H1 (cell line): ENCODE data around the gene NPBWR2. TPM values are rescaled to one million over a fixed set of nuclear protein-coding genes. Genes with fewer than 3 reads are reported as not detected.

Source experiments
- ASH2L ChIP-seq: fragments of 200-600, 300-600 bp; sonication (generic); IDR thresholded peaks from one replicate; pipeline ENCODE4 v1.7.1; 2017; ENCODE audit warnings: low read length
- CBX5 ChIP-seq: fragments of 300-800, 300-1000 bp; sonication (generic); IDR thresholded peaks from 2 replicates; pipeline ENCODE4 v1.7.1; 2016; ENCODE audit warnings: antibody characterized with exemption, low read length, low read depth
- CTBP2 ChIP-seq: IDR thresholded peaks from 2 replicates; pipeline ENCODE4 v1.7.0; 2011; ENCODE audit warnings: borderline replicate concordance, mild to moderate bottlenecking, moderate library complexity, mixed read lengths, low read length; ENCODE audit not compliant: insufficient read depth, insufficient read length
- EGR1 ChIP-seq: IDR thresholded peaks from 2 replicates; pipeline ENCODE4 v1.6.1; 2011; ENCODE audit warnings: low read depth, low read length, borderline replicate concordance
- RXRA ChIP-seq: IDR thresholded peaks from 2 replicates; pipeline ENCODE4 v1.6.1; 2011; ENCODE audit warnings: low read depth, mild to moderate bottlenecking, low read length, moderate library complexity; ENCODE audit not compliant: insufficient read depth
- SIRT6 ChIP-seq: IDR thresholded peaks from one replicate; pipeline ENCODE4 v1.7.1; 2012; ENCODE audit warnings: low read length, inconsistent platforms
- SP1 ChIP-seq: IDR thresholded peaks from 2 replicates; pipeline ENCODE4 v1.6.1; 2011; ENCODE audit warnings: low read depth, low read length
- YY1 ChIP-seq: IDR thresholded peaks from 2 replicates; pipeline ENCODE4 v1.6.1; 2011; ENCODE audit warnings: low read depth, mild to moderate bottlenecking, low read length
- polyA plus RNA-seq, 7 experiments: library from polyadenylated mRNA; depleted of rRNA in 3 of 7; stranded (reverse) in 5 of 7; unstranded in 2 of 7; fragments of >200 nt in 5 of 7; fragments of 200-250 nt in 2 of 7; gene quantifications; 1 replicate in 5 of 7; 2 replicates in 1 of 7; 4 replicates in 1 of 7; pipeline versions ENCODE4 v1.2.1 to v1.2.3, GENCODE V29; 2011 to 2013; ENCODE audit warnings: missing spikeins in 2 of 7, mixed read lengths in 2 of 7
- total RNA-seq: library from RNA; stranded (reverse); fragmentation: NEBNext Ultra II Directional; extraction: Animal tissue kit (Norgen Biotek cat#: 25700); gene quantifications from 2 replicates; pipeline ENCODE4 v1.2.1, GENCODE V29; 2021

NPBWR2 gene
- total and polyA plus RNA-seq, 2 of the 8 experiments (the other 6 are each of a cell fraction or from before 2014, with no cell fraction given), result not detected

GRCh38 chr20:64138276-64138815 is 31.0 kb upstream of the NPBWR2 start (continued):
- TF ChIP-seq RXRA (no peak), CTBP2 (no peak), CBX5 (no peak), ASH2L (no peak), YY1 (no peak), SIRT6 (no peak), SP1 (no peak), EGR1 (no peak)
- TF ChIP-seq, all 59 proteins: peak for 0
